ENCODE data around the gene CA10.

DNA sequence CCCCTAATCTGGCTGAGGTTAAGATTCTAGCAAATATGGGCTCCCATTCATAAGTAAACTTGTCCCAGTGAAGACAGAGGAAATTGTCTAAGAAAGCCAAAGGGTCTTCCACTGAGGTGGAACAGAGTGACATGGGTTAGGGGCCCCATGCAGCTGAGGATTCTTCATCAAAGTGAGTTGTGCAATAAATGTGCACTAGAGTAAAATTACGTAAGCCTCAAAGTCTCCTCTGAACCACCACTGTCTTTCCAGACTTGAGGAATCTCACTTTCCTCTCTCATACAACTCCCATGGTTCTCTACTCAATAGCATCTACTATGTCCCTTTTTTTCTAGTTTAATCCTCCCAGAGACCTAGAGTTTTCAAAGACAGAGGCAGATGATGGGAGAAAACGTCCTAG, 132.4 kb downstream of the CA10 start:
- TF ChIP-seq EZH2 (IDR thresholded peaks at IDR 0.05; ENCODE audit: borderline replicate concordance, low read depth, low read length, severe bottlenecking): no peak
- TF ChIP-seq, protein P1, sequence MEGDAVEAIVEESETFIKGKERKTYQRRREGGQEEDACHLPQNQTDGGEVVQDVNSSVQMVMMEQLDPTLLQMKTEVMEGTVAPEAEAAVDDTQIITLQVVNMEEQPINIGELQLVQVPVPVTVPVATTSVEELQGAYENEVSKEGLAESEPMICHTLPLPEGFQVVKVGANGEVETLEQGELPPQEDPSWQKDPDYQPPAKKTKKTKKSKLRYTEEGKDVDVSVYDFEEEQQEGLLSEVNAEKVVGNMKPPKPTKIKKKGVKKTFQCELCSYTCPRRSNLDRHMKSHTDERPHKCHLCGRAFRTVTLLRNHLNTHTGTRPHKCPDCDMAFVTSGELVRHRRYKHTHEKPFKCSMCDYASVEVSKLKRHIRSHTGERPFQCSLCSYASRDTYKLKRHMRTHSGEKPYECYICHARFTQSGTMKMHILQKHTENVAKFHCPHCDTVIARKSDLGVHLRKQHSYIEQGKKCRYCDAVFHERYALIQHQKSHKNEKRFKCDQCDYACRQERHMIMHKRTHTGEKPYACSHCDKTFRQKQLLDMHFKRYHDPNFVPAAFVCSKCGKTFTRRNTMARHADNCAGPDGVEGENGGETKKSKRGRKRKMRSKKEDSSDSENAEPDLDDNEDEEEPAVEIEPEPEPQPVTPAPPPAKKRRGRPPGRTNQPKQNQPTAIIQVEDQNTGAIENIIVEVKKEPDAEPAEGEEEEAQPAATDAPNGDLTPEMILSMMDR (IDR thresholded peaks at IDR 0.05; ENCODE audit: borderline replicate concordance, extremely low read depth, low read length, poor library complexity, severe bottlenecking): no peak

Measured in DND-41 (cell line).